NB4 (cell line): ENCODE results near the gene ELMOD1.

ENCODE experiments used
- DNase-seq: peaks from one replicate; pipeline ENCODE4 v3.0.0; 2010; ENCODE audit warnings: low read depth
- H3K4me3 ChIP-seq: one replicate; pipeline ENCODE4 v1.5.1; 2011; ENCODE audit warnings: mild to moderate bottlenecking, low read depth, low read length, moderate library complexity
- MYC ChIP-seq: IDR thresholded peaks from 2 replicates; pipeline ENCODE4 v1.6.1; 2011; ENCODE audit warnings: low read depth, low read length
- POLR2A ChIP-seq: IDR thresholded peaks from 2 replicates; pipeline ENCODE4 v1.6.1; 2011; ENCODE audit warnings: mild to moderate bottlenecking; ENCODE audit not compliant: insufficient read length; ENCODE audit errors: extremely low read depth
- TF ChIP-seq, protein P1 (sequence below): IDR thresholded peaks from one replicate; pipeline ENCODE4 v1.5.1; 2012; ENCODE audit warnings: low read depth, low read length
- TF ChIP-seq, protein P2 (sequence below): IDR thresholded peaks from 2 replicates; pipeline ENCODE4 v1.6.1; 2011; ENCODE audit warnings: low read depth, low read length

Gene ELMOD1

DNA sequence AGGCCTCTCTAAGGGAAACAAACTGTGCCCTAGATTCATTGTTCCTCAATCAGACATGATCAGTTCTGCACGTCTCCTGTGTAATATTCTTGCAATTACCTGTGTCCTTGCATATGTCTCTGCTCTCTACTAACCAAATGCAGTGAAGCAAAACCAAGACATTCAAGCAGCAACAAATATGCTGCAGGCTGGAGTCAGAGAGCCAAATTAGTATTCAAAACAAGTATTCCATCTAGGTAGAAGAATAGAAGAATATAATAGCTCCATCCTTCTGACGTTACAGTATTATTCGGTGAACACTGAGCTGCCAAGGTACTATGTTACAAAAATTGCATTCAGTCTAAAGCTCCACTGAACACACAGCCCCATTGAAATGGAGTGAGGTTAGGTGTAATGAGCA, 69.1 kb downstream of the ELMOD1 start:
- TF ChIP-seq, protein P1, sequence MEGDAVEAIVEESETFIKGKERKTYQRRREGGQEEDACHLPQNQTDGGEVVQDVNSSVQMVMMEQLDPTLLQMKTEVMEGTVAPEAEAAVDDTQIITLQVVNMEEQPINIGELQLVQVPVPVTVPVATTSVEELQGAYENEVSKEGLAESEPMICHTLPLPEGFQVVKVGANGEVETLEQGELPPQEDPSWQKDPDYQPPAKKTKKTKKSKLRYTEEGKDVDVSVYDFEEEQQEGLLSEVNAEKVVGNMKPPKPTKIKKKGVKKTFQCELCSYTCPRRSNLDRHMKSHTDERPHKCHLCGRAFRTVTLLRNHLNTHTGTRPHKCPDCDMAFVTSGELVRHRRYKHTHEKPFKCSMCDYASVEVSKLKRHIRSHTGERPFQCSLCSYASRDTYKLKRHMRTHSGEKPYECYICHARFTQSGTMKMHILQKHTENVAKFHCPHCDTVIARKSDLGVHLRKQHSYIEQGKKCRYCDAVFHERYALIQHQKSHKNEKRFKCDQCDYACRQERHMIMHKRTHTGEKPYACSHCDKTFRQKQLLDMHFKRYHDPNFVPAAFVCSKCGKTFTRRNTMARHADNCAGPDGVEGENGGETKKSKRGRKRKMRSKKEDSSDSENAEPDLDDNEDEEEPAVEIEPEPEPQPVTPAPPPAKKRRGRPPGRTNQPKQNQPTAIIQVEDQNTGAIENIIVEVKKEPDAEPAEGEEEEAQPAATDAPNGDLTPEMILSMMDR, result no peak
- TF ChIP-seq MYC (no peak), POLR2A (no peak)
- TF ChIP-seq, protein P2, sequence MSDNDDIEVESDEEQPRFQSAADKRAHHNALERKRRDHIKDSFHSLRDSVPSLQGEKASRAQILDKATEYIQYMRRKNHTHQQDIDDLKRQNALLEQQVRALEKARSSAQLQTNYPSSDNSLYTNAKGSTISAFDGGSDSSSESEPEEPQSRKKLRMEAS, result no peak

DNA sequence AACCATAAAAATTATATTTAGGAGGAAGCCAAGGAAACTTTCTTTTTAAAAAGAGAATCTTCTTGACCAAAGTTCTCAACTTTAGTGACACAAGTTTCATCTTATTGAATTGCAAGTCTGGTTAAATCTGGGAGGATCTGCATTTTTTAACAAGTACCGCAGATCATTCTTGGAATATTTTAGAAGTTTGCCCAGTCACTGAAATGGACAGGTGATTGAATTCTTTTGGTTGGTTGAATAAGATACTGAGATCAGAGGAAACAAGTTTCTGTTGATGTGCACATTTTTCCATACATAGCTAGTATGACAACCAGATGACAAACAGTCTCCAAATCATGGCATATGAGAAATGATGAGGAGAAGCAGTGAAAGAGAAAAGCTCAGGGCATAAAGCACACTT, 70.7 kb downstream of the ELMOD1 start:
- no peak overlapping the region for H3K4me3 ChIP-seq
- no peak for DNase-seq
- TF ChIP-seq, protein P1, result no peak
- TF ChIP-seq, protein P2, result no peak
- TF ChIP-seq POLR2A (no peak), MYC (no peak)

More for the DNA sequence above, 69.1 kb downstream of the ELMOD1 start:
- no peak overlapping the region for H3K4me3 ChIP-seq
- no peak for DNase-seq

DNA sequence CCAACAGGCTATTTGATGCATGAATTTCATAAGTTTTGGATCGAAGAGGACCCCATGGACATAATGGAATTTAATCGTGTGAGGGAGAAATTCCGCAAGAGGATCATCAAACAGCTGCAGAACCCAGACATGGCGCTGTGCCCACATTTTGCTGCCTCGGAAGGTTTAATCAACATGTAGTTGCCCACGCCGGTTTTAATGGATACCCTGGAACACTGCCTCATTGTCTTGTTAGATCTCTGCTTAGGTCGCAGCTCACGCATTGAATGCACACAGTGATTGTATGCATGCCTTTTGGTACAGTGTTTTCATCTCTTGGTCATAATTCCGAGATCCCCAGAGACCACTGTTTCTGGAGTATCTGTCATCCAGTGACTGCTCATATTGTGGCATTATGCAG, 74.1 kb downstream of the ELMOD1 start:
- TF ChIP-seq POLR2A, result no peak
- TF ChIP-seq, protein P1, result no peak
- TF ChIP-seq MYC, result no peak
- TF ChIP-seq, protein P2, result no peak
- H3K4me3 ChIP-seq, result no peak overlapping the region
- DNase-seq, result no peak

DNA sequence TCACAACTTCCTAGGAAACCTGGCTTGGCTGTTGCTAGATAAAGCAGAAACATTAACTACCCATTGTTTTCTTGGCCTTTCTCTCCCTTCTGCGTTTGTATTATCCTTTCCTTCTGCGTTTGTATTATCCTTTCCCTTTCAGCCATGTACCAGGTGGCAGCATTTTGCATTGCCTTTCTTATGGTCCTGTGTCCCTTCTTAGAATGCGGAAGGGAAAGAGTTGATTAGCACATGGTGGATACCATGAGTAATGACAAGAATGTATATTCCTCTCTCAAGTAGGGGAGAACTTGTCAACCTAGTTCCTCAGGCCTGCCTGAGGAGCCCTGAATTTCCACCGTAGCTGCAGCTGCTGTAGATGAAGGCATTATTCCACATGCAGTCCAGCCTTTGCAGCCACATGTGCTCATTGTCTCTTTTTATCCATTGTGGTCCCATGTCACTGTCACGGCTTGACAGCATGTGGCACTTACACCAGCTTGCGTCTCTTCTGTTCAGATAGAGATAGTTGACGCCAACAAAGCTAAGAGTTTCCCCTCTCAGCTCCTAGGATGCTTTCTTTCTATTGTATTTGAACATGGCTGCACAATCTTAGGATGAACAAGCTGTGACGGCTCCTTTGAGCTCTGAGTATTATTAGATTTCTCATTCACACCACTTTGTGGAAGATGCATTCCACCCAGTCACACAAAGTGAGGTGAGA, 76.1 kb downstream of the ELMOD1 start:
- H3K4me3 ChIP-seq, result no peak overlapping the region
- TF ChIP-seq POLR2A (no peak), MYC (no peak)
- TF ChIP-seq, protein P1, result no peak
- TF ChIP-seq, protein P2, result no peak
- no peak for DNase-seq

DNA sequence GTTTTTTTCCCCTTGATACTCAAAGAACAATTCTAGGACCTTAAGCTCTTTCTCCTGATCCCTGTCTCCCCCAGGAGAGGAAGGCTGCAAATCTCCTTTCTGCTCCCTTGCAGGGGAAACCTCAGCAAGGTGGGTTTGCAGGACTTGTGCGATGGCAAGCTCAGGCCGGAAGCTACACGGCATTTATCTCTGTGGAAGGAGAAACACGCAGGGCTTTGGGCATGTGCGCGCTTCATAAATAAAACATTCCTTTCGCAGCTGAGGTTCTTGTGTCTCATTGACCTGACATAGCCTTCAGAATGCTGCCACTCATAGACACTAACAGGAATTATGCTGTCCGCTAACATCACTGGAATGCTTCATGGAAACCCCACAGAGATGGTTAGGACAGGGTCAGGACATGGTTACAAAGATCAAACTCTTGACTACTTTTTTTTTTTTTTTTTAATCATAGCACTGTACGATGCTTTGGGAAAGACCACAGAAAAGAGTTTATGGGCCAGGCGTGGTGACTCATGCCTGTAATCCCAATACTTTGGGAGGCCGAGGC, 78.3 kb downstream of the ELMOD1 start:
- TF ChIP-seq, protein P2, result no peak
- TF ChIP-seq MYC (no peak), POLR2A (no peak)
- TF ChIP-seq, protein P1, result no peak
- no peak overlapping the region for H3K4me3 ChIP-seq
- no peak for DNase-seq
